ENCODE results near the gene KEAP1.
"Not testable (repeated sequence)": the region's sequence is repeated elsewhere in the genome, so short reads cannot be mapped to it uniquely, and the experiment has no call there.

The KEAP1 gene

GRCh38 chr19:10478903-10479384, 24.2 kb downstream of the KEAP1 start:
- peak overlapping the region; percentile 25 for H3K9ac ChIP-seq (ENCODE audit: low read length)
- H3K27ac ChIP-seq (ENCODE audit: low read depth, low read length), result no peak overlapping the region
- H3K4me3 ChIP-seq (ENCODE audit: low read depth in 1 of 2, low read length in 2 of 2), result peak overlapping the region; percentile 36 to 63
- H3K27me3 ChIP-seq (ENCODE audit: control insufficient read depth in 1 of 2, insufficient read depth in 2 of 2, low read length in 2 of 2), result no peaks in the 10 kb centered on the region
- no peaks in the 10 kb centered on the region for H3K9me3 ChIP-seq (ENCODE audit: low read length)
- H3K4me1 ChIP-seq (ENCODE audit: insufficient read depth, low read length), result peaks cover 9% of the 10 kb centered on the region
- no peaks in the 10 kb centered on the region for H3K36me3 ChIP-seq (ENCODE audit: insufficient read depth, low read length)

- no peak overlapping the region for H3K27ac ChIP-seq (ENCODE audit: low read depth, low read length)
- H3K9me3 ChIP-seq (ENCODE audit: low read length), result no peaks in the 10 kb centered on the region
- no peaks in the 10 kb centered on the region for H3K27me3 ChIP-seq (ENCODE audit: control insufficient read depth in 1 of 2, insufficient read depth in 2 of 2, low read length in 2 of 2)
- peaks cover 9% of the 10 kb centered on the region for H3K4me1 ChIP-seq (ENCODE audit: insufficient read depth, low read length)
- H3K36me3 ChIP-seq (ENCODE audit: insufficient read depth, low read length), result no peaks in the 10 kb centered on the region
- H3K4me3 ChIP-seq (ENCODE audit: low read depth in 1 of 2, low read length in 2 of 2), result peak overlapping the region in 1 of 2 donors; percentile 28
- H3K9ac ChIP-seq (ENCODE audit: low read length), result no peak overlapping the region
Measured at GRCh38 chr19:10478476-10478875, 24.7 kb downstream of the KEAP1 start.

- Histone ChIP-seq H3K36me3 (ENCODE audit: insufficient read depth, low read length) (no peaks in the 10 kb centered on the region), H3K4me3 (ENCODE audit: low read depth in 1 of 2, low read length in 2 of 2) (no peak overlapping the region), H3K4me1 (ENCODE audit: insufficient read depth, low read length) (peaks cover 9% of the 10 kb centered on the region), H3K9ac (ENCODE audit: low read length) (no peak overlapping the region), H3K27ac (ENCODE audit: low read depth, low read length) (no peak overlapping the region), H3K27me3 (ENCODE audit: control insufficient read depth in 1 of 2, insufficient read depth in 2 of 2, low read length in 2 of 2) (no peaks in the 10 kb centered on the region), H3K9me3 (ENCODE audit: low read length) (no peaks in the 10 kb centered on the region)
Measured at GRCh38 chr19:10474962-10475451, 28.1 kb downstream of the KEAP1 start.

GRCh38 chr19:10473192-10473591, 30.0 kb downstream of the KEAP1 start:
- H3K9ac ChIP-seq (ENCODE audit: low read length), result no peak overlapping the region
- H3K4me3 ChIP-seq (ENCODE audit: low read depth in 1 of 2, low read length in 2 of 2), result no peak overlapping the region
- H3K36me3 ChIP-seq (ENCODE audit: insufficient read depth, low read length), result no peaks in the 10 kb centered on the region
- H3K9me3 ChIP-seq (ENCODE audit: low read length), result no peaks in the 10 kb centered on the region
- peaks cover under 1% of the 10 kb centered on the region for H3K4me1 ChIP-seq (ENCODE audit: insufficient read depth, low read length)
- H3K27me3 ChIP-seq (ENCODE audit: control insufficient read depth in 1 of 2, insufficient read depth in 2 of 2, low read length in 2 of 2), result no peaks in the 10 kb centered on the region
- no peak overlapping the region for H3K27ac ChIP-seq (ENCODE audit: low read depth, low read length)

- H3K9ac ChIP-seq (ENCODE audit: low read length), result no peak overlapping the region
- H3K4me3 ChIP-seq (ENCODE audit: low read depth in 1 of 2, low read length in 2 of 2), result no peak overlapping the region
- H3K27ac ChIP-seq (ENCODE audit: low read depth, low read length), result no peak overlapping the region
- H3K27me3 ChIP-seq (ENCODE audit: control insufficient read depth in 1 of 2, insufficient read depth in 2 of 2, low read length in 2 of 2), result no peaks in the 10 kb centered on the region
- H3K9me3 ChIP-seq (ENCODE audit: low read length), result no peaks in the 10 kb centered on the region
- no peaks in the 10 kb centered on the region for H3K4me1 ChIP-seq (ENCODE audit: insufficient read depth, low read length)
- H3K36me3 ChIP-seq (ENCODE audit: insufficient read depth, low read length), result peaks cover 5% of the 10 kb centered on the region
Measured at GRCh38 chr19:10471909-10472308, 31.2 kb downstream of the KEAP1 start.

GRCh38 chr19:10468133-10468532, 35.0 kb downstream of the KEAP1 start:
- no peaks in the 10 kb centered on the region for H3K27me3 ChIP-seq (ENCODE audit: control insufficient read depth in 1 of 2, insufficient read depth in 2 of 2, low read length in 2 of 2)
- no peaks in the 10 kb centered on the region for H3K4me1 ChIP-seq (ENCODE audit: insufficient read depth, low read length)
- H3K4me3 ChIP-seq (ENCODE audit: low read depth in 1 of 2, low read length in 2 of 2), result no peak overlapping the region
- H3K9me3 ChIP-seq (ENCODE audit: low read length), result no peaks in the 10 kb centered on the region
- no peak overlapping the region for H3K27ac ChIP-seq (ENCODE audit: low read depth, low read length)
- H3K9ac ChIP-seq (ENCODE audit: low read length), result no peak overlapping the region
- H3K36me3 ChIP-seq (ENCODE audit: insufficient read depth, low read length), result peaks cover 20% of the 10 kb centered on the region

GRCh38 chr19:10467104-10467706, 36.0 kb downstream of the KEAP1 start:
- Histone ChIP-seq H3K27ac (ENCODE audit: low read depth, low read length) (no peak overlapping the region), H3K4me3 (ENCODE audit: low read depth in 1 of 2, low read length in 2 of 2) (no peak overlapping the region), H3K9me3 (ENCODE audit: low read length) (no peaks in the 10 kb centered on the region), H3K9ac (ENCODE audit: low read length) (no peak overlapping the region), H3K4me1 (ENCODE audit: insufficient read depth, low read length) (no peaks in the 10 kb centered on the region), H3K27me3 (ENCODE audit: control insufficient read depth in 1 of 2, insufficient read depth in 2 of 2, low read length in 2 of 2) (no peaks in the 10 kb centered on the region), H3K36me3 (ENCODE audit: insufficient read depth, low read length) (peaks cover 20% of the 10 kb centered on the region)

GRCh38 chr19:10464456-10464855, 38.7 kb downstream of the KEAP1 start:
- Histone ChIP-seq H3K27ac (ENCODE audit: low read depth, low read length) (no peak overlapping the region), H3K27me3 (ENCODE audit: control insufficient read depth in 1 of 2, insufficient read depth in 2 of 2, low read length in 2 of 2) (no peaks in the 10 kb centered on the region), H3K36me3 (ENCODE audit: insufficient read depth, low read length) (peaks cover 24% of the 10 kb centered on the region), H3K9ac (ENCODE audit: low read length) (no peak overlapping the region), H3K4me3 (ENCODE audit: low read depth in 1 of 2, low read length in 2 of 2) (no peak overlapping the region), H3K4me1 (ENCODE audit: insufficient read depth, low read length) (peaks cover 5% of the 10 kb centered on the region), H3K9me3 (ENCODE audit: low read length) (no peaks in the 10 kb centered on the region)

- Histone ChIP-seq H3K36me3 (ENCODE audit: insufficient read depth, low read length) (peaks cover 25% of the 10 kb centered on the region), H3K27ac (ENCODE audit: low read depth, low read length) (no peak overlapping the region), H3K9ac (ENCODE audit: low read length) (no peak overlapping the region), H3K4me3 (ENCODE audit: low read depth in 1 of 2, low read length in 2 of 2) (no peak overlapping the region), H3K27me3 (ENCODE audit: control insufficient read depth in 1 of 2, insufficient read depth in 2 of 2, low read length in 2 of 2) (no peaks in the 10 kb centered on the region), H3K9me3 (ENCODE audit: low read length) (no peaks in the 10 kb centered on the region), H3K4me1 (ENCODE audit: insufficient read depth, low read length) (peaks cover 5% of the 10 kb centered on the region)
Measured at GRCh38 chr19:10462557-10462956, 40.6 kb downstream of the KEAP1 start.

- H3K9ac ChIP-seq (ENCODE audit: low read length); H3K4me3 ChIP-seq (ENCODE audit: low read depth in 1 of 2, low read length in 2 of 2); H3K27ac ChIP-seq (ENCODE audit: low read depth, low read length); H3K4me1 ChIP-seq (ENCODE audit: insufficient read depth, low read length); H3K27me3 ChIP-seq (ENCODE audit: control insufficient read depth in 1 of 2, insufficient read depth in 2 of 2, low read length in 2 of 2); H3K9me3 ChIP-seq (ENCODE audit: low read length): not testable (repeated sequence)
- H3K36me3 ChIP-seq (ENCODE audit: insufficient read depth, low read length), result peaks cover 22% of the 10 kb centered on the region
Measured at GRCh38 chr19:10462042-10462441, 41.1 kb downstream of the KEAP1 start.

- H3K27ac ChIP-seq (ENCODE audit: low read depth, low read length), result no peak overlapping the region
- H3K36me3 ChIP-seq (ENCODE audit: insufficient read depth, low read length), result peaks cover 15% of the 10 kb centered on the region
- H3K4me3 ChIP-seq (ENCODE audit: low read depth in 1 of 2, low read length in 2 of 2), result peak overlapping the region; percentile 26 to 59
- H3K27me3 ChIP-seq (ENCODE audit: control insufficient read depth in 1 of 2, insufficient read depth in 2 of 2, low read length in 2 of 2), result no peaks in the 10 kb centered on the region
- no peaks in the 10 kb centered on the region for H3K9me3 ChIP-seq (ENCODE audit: low read length)
- no peak overlapping the region for H3K9ac ChIP-seq (ENCODE audit: low read length)
- peaks cover 5% of the 10 kb centered on the region for H3K4me1 ChIP-seq (ENCODE audit: insufficient read depth, low read length)
Measured at GRCh38 chr19:10461047-10461949, 41.9 kb downstream of the KEAP1 start.

All from muscle layer of colon (tissue), 2 donors.